Endothelial cell of umbilical vein (primary cell): Measurements from ENCODE around the gene ABCC1. TPM values are rescaled to one million over a fixed set of nuclear protein-coding genes. Genes with fewer than 3 reads are reported as not detected.

ENCODE experiments used
- BruUV-seq: library from RNA; stranded (reverse); fragments of 400-500 nt; replicated peaks from 2 replicates; lab custom pipeline; 2021; lab: Mats Ljungman, UMichigan
- CTCF ChIA-PET: fragments of 300-600, 350-600 bp; sonication (Branson Sonifier 250); formaldehyde crosslinking; loops from one replicate; lab custom pipeline; 2021; ENCODE audit warnings: antibody characterized with exemption, inconsistent platforms; lab: Charles Lee
- POLR2A ChIA-PET: fragments of 300-600, 350-600 bp; sonication (Branson Sonifier 250); formaldehyde crosslinking; loops from one replicate; lab custom pipeline; 2021; ENCODE audit warnings: antibody characterized with exemption, inconsistent platforms; lab: Charles Lee
- DNase-seq: peaks from one replicate; pipeline ENCODE4 v3.0.0-alpha.2; 2011; ENCODE audit warnings: low read depth, low spot score
- FAIRE-seq: peaks from 2 replicates; lab custom pipeline; 2011; peaks lifted over from hg19 to GRCh38; lab: Jason Lieb, UNC
- H2AFZ ChIP-seq: 2 replicates; pipeline ENCODE4 v1.6.0; 2012; ENCODE audit warnings: low read depth, low read length, control low read depth, inconsistent platforms
- H3K27ac ChIP-seq: 2 replicates; pipeline ENCODE4 v1.5.1; 2011; ENCODE audit warnings: low read depth, mild to moderate bottlenecking, control low read depth, low read length, moderate library complexity; ENCODE audit not compliant: insufficient read depth
- H3K27me3 ChIP-seq, 2 experiments: 2 replicates each; pipeline versions ENCODE4 v1.6.0 to v1.6.1; 2011; ENCODE audit warnings: low read length in 2 of 2, mixed read lengths in 1 of 2; ENCODE audit not compliant: control insufficient read depth in 2 of 2, insufficient read depth in 2 of 2
- H3K36me3 ChIP-seq, 2 experiments: 2 replicates in 1 of 2; 3 replicates in 1 of 2; pipeline ENCODE4 v1.5.1; 2011; ENCODE audit warnings: low read length in 2 of 2, mild to moderate bottlenecking in 1 of 2, moderate library complexity in 1 of 2; ENCODE audit not compliant: control insufficient read depth in 2 of 2, insufficient read depth in 2 of 2; ENCODE audit errors: extremely low read depth in 1 of 2
- H3K4me1 ChIP-seq: 3 replicates; pipeline ENCODE4 v1.5.1; 2011; ENCODE audit warnings: mild to moderate bottlenecking, low read length; ENCODE audit not compliant: control insufficient read depth, insufficient read depth; ENCODE audit errors: extremely low read depth
- H3K4me2 ChIP-seq: 2 replicates; pipeline ENCODE4 v1.6.1; 2011; ENCODE audit warnings: low read length, control low read depth, mixed read lengths; ENCODE audit not compliant: insufficient read depth
- H3K4me3 ChIP-seq, 3 experiments: fragments of 200-600 bp in 1 of 3; sonication (generic), shearing (Covaris generic) in 1 of 3; replicated peaks in 1 of 3; 2 replicates each; pipeline ENCODE4 v1.5.1; 2011 to 2016; ENCODE audit warnings: control low read depth in 3 of 3, low read length in 3 of 3, mild to moderate bottlenecking in 2 of 3, inconsistent platforms in 1 of 3, low read depth in 1 of 3, moderate library complexity in 1 of 3; ENCODE audit not compliant: insufficient read depth in 1 of 3
- H3K79me2 ChIP-seq: 2 replicates; pipeline ENCODE4 v1.6.0; 2012; ENCODE audit warnings: low read length, inconsistent platforms; ENCODE audit not compliant: control insufficient read depth, insufficient read depth
- H3K9ac ChIP-seq: replicated peaks from 2 replicates; pipeline ENCODE3; 2011; ENCODE audit warnings: low read length, control low read depth; ENCODE audit not compliant: insufficient read depth; ENCODE audit errors: extremely low read depth
- H3K9me1 ChIP-seq: replicated peaks from 3 replicates; pipeline ENCODE4 v1.6.0; 2011; ENCODE audit warnings: mild to moderate bottlenecking, low read length; ENCODE audit not compliant: control insufficient read depth, insufficient read depth; ENCODE audit errors: extremely low read depth
- H3K9me3 ChIP-seq: replicated peaks from 2 replicates; pipeline ENCODE4 v1.5.1; 2012; ENCODE audit warnings: low read length, inconsistent platforms; ENCODE audit not compliant: control insufficient read depth, insufficient read depth
- H4K20me1 ChIP-seq: replicated peaks from 2 replicates; pipeline ENCODE3; 2011; ENCODE audit warnings: mild to moderate bottlenecking, low read length; ENCODE audit not compliant: control insufficient read depth, insufficient read depth; ENCODE audit errors: extremely low read depth
- EZH2 ChIP-seq: IDR thresholded peaks from 2 replicates; pipeline ENCODE4 v1.6.1; 2012; ENCODE audit warnings: borderline replicate concordance, low read depth, mild to moderate bottlenecking, moderate library complexity, low read length, inconsistent platforms; ENCODE audit not compliant: severe bottlenecking
- FOS ChIP-seq: IDR thresholded peaks from 2 replicates; pipeline ENCODE4 v1.6.1; 2011; ENCODE audit warnings: mild to moderate bottlenecking, low read length, moderate library complexity, borderline replicate concordance; ENCODE audit not compliant: insufficient read depth
- GATA2 ChIP-seq: IDR thresholded peaks from 2 replicates; pipeline ENCODE4 v1.7.0; 2011; ENCODE audit warnings: low read depth, mild to moderate bottlenecking, moderate library complexity, mixed read lengths, low read length; ENCODE audit not compliant: insufficient read length, insufficient read depth
- JUN ChIP-seq: IDR thresholded peaks from 2 replicates; pipeline ENCODE4 v1.6.1; 2011; ENCODE audit warnings: borderline replicate concordance, low read depth; ENCODE audit not compliant: insufficient read length, insufficient read depth
- MYC ChIP-seq: IDR thresholded peaks from one replicate; pipeline ENCODE4 v1.6.1; 2011; ENCODE audit warnings: mild to moderate bottlenecking, low read depth, low read length
- POLR2A ChIP-seq: IDR thresholded peaks from 2 replicates; pipeline ENCODE4 v1.6.1; 2012; ENCODE audit warnings: low read depth, mild to moderate bottlenecking, control low read depth, low read length
- dilution Hi-C: fragments of 300-500 bp; cut with MboI; formaldehyde crosslinking; loops from one replicate; pipeline ENCODE4 v1.15.0; 2019; ENCODE audit warnings: low sequenced_read_pairs; ENCODE audit not compliant: extremely low pct_ligation_motif_present
- intact Hi-C: fragments of 100-400 bp; cut with micrococcal nuclease; formaldehyde crosslinking; loops from one replicate; pipeline ENCODE4 v1.10.0; 2022
- polyA plus RNA-seq, 4 experiments: library from polyadenylated mRNA; depleted of rRNA in 3 of 4; stranded (reverse) in 3 of 4; unstranded in 1 of 4; fragments of >200 nt; gene quantifications; 2 replicates each; pipeline versions ENCODE4 v1.2.1 to v1.2.3, GENCODE V29; 2011 to 2012; ENCODE audit warnings: missing spikeins in 1 of 4
- total RNA-seq: library from RNA; stranded (reverse); gene quantifications from 2 replicates; pipeline ENCODE4 v1.2.3, GENCODE V29; 2021

Gene ABCC1
- total and polyA plus RNA-seq, 2 donors (not counting 3 experiments of a cell fraction or from before 2014, with no cell fraction given) = 46.1 to 89.2 TPM

DNA sequence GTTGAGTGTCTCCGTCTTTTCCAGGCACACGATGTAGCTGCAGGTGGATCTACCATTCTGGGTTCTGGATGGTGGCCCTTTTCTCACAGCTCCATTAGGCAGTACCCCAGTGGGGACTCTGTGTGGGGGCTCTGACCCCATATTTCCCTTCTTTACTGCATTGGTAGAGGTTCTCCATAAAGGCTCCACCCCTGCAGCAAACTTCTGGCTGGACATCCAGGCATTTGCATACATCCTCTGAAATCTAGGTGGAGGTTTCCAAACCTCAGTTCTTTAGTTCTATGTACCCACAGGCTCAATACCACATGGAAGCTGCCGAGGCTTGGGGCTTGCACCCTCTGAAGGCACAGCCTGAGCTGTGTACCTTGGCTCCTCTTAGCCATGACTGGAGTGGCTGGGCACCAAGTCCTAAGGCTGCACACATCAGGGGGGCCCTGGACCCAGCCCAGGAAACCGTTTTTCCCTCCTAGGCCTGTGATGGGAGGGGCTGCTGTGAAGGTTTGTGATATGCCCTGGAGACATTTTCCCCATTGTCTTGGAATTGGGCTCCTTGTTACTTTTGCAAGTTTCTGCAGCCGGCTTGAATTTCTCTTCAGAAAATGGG lies 14.0 kb downstream of the ABCC1 start:
- Histone ChIP-seq H3K9me1 (no peaks in the 10 kb centered on the region), H3K4me3 (no peak overlapping the region), H3K9ac (no peak overlapping the region), H3K4me2 (no peak overlapping the region), H3K27ac (no peak overlapping the region), H4K20me1 (peaks cover 2% of the 10 kb centered on the region), H3K36me3 (no peaks in the 10 kb centered on the region), H3K79me2 (peaks cover 97% of the 10 kb centered on the region), H3K27me3 (no peaks in the 10 kb centered on the region), H3K9me3 (no peaks in the 10 kb centered on the region), H2AFZ (no peak overlapping the region), H3K4me1 (peaks cover 58% of the 10 kb centered on the region)
- intact Hi-C loops (no loop called here), dilution Hi-C loops (no loop called here)
- TF ChIP-seq GATA2 (no peak), FOS (no peak), MYC (no peak), POLR2A (no peak), EZH2 (no peak), JUN (no peak)
- BruUV-seq = no TSS peak
- no peak for FAIRE-seq
- ChIA-PET POLR2A (no interaction called here), CTCF (no interaction called here)
- DNase-seq = no peak

DNA sequence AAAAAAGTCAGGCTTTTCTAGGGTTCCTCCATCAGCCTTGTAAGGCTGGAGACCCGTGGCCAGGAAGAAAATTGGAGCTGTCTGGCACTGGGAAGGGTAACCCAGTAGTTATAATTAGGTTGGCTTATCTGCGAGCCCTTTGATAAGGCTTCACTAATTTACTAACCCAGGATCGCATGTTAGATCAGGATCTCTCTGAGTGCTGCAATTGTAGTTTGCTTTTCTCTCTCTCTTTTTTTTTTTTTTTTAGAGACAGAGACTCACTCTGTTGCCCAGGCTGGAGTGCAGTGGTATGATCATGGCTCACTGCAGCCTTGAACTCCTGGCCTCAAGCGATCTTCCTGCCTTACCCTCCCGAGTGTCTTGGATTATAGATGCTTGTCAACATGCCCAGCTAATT lies 17.0 kb downstream of the ABCC1 start:
- no peak overlapping the region for H3K4me2 ChIP-seq
- POLR2A ChIA-PET = interaction anchor here (0.7 to 0.9 kb wide), 2 partner anchors 69 to 78 kb away, joined by 3 read pairs; partner anchors contain the start of gene CEP20

More for the DNA sequence above, 17.0 kb downstream of the ABCC1 start:
- H3K9ac ChIP-seq = no peak overlapping the region
- intact Hi-C loops = no loop called here
- FAIRE-seq = no peak
- no peaks in the 10 kb centered on the region for H3K9me3 ChIP-seq
- CTCF ChIA-PET = interaction anchor here (1.4 to 1.7 kb wide), 4 partner anchors 10 to 92 kb away, joined by 5 to 10 read pairs (median 6); partner anchors contain the start of gene CEP20
- H2AFZ ChIP-seq = no peak overlapping the region
- H3K79me2 ChIP-seq = peaks cover 97% of the 10 kb centered on the region
- no peak overlapping the region for H3K4me3 ChIP-seq
- DNase-seq = no peak
- no peaks in the 10 kb centered on the region for H3K27me3 ChIP-seq
- dilution Hi-C loops = no loop called here
- no TSS peak for BruUV-seq
- TF ChIP-seq POLR2A = no peak
- no peak overlapping the region for H3K27ac ChIP-seq
- no peaks in the 10 kb centered on the region for H3K36me3 ChIP-seq
- H4K20me1 ChIP-seq = peaks cover 2% of the 10 kb centered on the region
- H3K4me1 ChIP-seq = peaks cover 39% of the 10 kb centered on the region
- no peaks in the 10 kb centered on the region for H3K9me1 ChIP-seq
